ENCODE data around the gene IP6K3. TPM values are rescaled to one million over a fixed set of nuclear protein-coding genes. Genes with fewer than 3 reads are reported as not detected.

Gene IP6K3
- total RNA-seq, 2 experiments from 2014 or later, result not detected

DNA sequence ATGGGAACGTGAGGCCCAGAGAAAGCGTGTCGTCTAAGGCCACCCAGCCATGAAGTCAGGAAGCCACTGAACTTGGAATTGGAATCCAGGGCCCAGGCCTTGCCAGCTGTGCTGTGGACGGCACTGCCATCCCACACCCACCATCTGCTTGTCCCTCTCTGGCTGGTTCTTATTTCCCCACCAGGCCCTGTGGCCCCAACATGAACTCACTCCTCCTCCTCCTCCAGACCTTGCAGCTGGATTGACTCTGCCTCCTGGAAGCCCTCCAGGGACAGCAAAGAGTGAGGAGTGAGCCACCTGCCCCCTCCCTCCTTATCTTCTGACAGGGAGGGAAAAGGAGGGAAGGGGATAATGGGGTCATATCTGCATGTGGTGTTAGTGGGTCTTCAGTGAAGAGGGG lies 16.0 kb upstream of the IP6K3 start:
- H3K27me3 Mint-ChIP-seq, result no peaks in the 10 kb centered on the region
- POLR2A ChIA-PET, result no interaction called here
- CTCF ChIA-PET, result interaction anchor here (0.5 kb wide), 1 partner anchor 167 kb away, joined by 3 read pairs; no protein-coding TSS in a partner anchor
- H3K9me3 Mint-ChIP-seq, result no peaks in the 10 kb centered on the region
- no peaks in the 10 kb centered on the region for H3K36me3 Mint-ChIP-seq (ENCODE audit: low read depth)
- DNase-seq, result no peak
- H3K4me1 Mint-ChIP-seq, result no peaks in the 10 kb centered on the region
- H3K4me3 Mint-ChIP-seq, result no peak overlapping the region
- no peak overlapping the region for H3K27ac Mint-ChIP-seq

DNA sequence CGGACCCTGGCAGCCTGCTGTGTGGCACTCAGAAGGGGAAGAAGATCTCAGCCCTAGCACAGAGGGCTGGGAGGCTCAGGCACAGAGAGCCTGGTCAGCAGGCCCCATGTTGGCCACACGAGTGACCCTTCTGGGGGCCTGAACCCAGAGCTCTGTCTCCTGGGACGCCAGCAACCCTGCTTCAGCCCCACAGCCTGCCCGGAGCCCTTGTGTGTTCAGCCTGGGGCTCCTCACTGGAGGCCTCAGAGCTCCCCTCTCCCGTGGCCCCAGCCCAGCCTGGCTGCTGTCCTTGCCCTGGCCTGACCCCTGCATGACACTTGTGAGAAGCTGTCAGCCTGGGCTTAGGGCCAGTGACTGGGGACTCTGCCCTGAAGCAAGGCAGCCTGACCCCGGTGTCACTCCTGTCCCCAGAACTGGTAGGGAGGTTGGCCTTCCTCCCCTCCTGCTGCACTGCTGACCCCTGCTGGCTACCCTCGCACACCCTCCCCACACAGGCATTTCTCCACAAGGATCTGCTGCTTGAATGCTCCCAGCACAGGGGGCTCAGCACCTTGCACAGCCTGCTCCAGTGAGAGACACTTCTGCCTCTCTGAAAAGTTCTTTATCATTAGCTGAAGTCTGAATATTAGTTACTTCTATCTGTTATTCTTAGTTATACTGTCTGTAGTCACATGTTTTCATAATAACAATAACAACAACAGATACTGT lies 15.4 kb upstream of the IP6K3 start:
- peaks cover 2% of the 10 kb centered on the region for H3K27me3 Mint-ChIP-seq
- no peak overlapping the region for H3K4me3 Mint-ChIP-seq
- H3K9me3 Mint-ChIP-seq, result no peaks in the 10 kb centered on the region
- POLR2A ChIA-PET, result no interaction called here
- H3K27ac Mint-ChIP-seq, result no peak overlapping the region
- no peaks in the 10 kb centered on the region for H3K36me3 Mint-ChIP-seq (ENCODE audit: low read depth)
- peak; percentile 53 for DNase-seq
- CTCF ChIA-PET, result interaction anchor here (1.3 kb wide), 1 partner anchor 18 kb away, joined by 5 read pairs; no protein-coding TSS in a partner anchor
- no peaks in the 10 kb centered on the region for H3K4me1 Mint-ChIP-seq

DNA sequence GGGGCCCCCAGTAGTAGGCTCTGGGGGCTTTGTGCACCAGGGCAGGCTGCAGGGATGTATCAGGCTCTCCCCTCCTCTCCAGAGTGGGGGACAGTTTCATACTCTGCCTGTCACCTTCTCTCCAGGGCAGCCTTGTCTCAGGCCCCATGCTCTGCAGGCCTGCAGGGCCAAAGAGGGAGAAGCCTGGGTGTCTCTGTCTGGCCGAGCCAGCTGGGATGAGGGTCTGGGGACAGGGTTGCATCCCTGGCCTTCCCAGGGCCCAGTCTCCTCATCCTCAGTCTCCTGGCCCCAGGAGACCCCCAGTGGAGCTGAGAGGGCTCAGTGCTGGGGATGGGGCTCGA lies 14.8 kb upstream of the IP6K3 start:
- CTCF ChIA-PET, result interaction anchor here (1.3 kb wide), 1 partner anchor 18 kb away, joined by 5 read pairs; no protein-coding TSS in a partner anchor
- H3K36me3 Mint-ChIP-seq (ENCODE audit: low read depth), result no peaks in the 10 kb centered on the region
- H3K4me1 Mint-ChIP-seq, result no peaks in the 10 kb centered on the region

DNA sequence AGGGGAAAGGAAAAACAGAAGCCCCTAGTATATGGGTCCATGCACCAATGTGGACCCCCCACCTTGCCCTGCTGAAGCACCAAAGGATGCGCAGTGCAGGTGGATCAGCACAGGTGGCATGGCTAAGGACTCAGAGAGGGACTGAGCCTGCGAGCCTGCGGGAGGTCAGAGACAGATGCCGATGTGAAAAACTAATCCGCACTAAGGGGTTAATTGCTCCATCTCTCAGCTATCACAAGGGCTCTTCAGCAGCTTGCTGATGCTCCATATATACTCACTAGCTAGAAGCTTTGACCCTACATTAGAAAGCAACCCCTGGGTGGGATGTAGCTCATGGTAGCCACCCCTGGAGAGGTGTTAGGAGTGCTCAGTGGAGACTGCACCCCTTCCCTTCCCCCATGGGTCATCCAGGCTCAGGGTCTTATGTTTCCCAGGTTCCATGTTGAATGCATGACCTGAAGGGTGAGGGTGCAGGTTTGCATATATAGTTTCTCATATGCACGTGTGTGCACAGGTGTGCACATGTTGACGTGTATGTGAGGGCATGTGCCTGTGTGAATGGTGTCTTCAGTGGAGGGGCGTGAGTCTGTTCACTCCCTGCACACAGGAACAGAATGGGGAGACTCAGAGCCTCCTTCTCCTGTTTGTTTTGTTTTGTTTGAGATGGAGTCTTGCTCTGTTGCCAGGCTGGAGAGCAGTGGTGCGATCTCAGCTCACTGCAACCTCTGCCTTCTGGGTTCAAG lies 13.4 kb upstream of the IP6K3 start:
- Mint-ChIP-seq H3K4me1 (no peaks in the 10 kb centered on the region), H3K9me3 (no peaks in the 10 kb centered on the region), H3K4me3 (no peak overlapping the region), H3K36me3 (ENCODE audit: low read depth) (no peaks in the 10 kb centered on the region), H3K27ac (no peak overlapping the region), H3K27me3 (peaks cover 2% of the 10 kb centered on the region)
- ChIA-PET CTCF (interaction anchor here (1.2 kb wide), 1 partner anchor 12 kb away, joined by 3 read pairs; no protein-coding TSS in a partner anchor), POLR2A (no interaction called here)
- no peak for DNase-seq

More for the DNA sequence above, 14.8 kb upstream of the IP6K3 start:
- DNase-seq, result no peak
- POLR2A ChIA-PET, result no interaction called here
- Mint-ChIP-seq H3K27me3 (peaks cover 2% of the 10 kb centered on the region), H3K9me3 (no peaks in the 10 kb centered on the region), H3K4me3 (no peak overlapping the region), H3K27ac (no peak overlapping the region)

DNA sequence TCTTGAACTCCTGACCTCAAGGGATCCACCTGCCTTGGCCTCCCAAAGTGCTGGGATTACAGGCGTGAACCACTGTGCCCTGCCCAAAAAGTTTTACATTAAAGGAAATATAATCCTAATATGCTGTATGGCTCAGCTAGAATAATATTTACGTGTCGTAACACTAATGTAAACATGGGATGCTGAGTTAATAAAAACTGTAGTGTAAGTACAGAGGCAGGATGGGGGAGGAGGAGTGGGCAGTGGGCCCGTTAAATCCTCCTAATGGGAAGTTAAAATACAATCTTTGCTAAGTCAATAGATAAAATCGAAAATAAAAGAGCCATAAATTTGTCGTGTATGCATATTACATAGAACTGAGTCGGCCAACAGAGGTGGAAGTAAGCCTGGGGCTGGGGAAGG lies 12.1 kb upstream of the IP6K3 start:
- Mint-ChIP-seq H3K36me3 (ENCODE audit: low read depth) (no peaks in the 10 kb centered on the region), H3K27me3 (peaks cover 2% of the 10 kb centered on the region), H3K4me3 (no peak overlapping the region), H3K4me1 (no peaks in the 10 kb centered on the region), H3K9me3 (no peaks in the 10 kb centered on the region), H3K27ac (no peak overlapping the region)
- CTCF ChIA-PET, result interaction anchor here (1.7 kb wide), 1 partner anchor 9 kb away, joined by 9 read pairs; no protein-coding TSS in a partner anchor
- POLR2A ChIA-PET, result no interaction called here
- DNase-seq, result no peak

DNA sequence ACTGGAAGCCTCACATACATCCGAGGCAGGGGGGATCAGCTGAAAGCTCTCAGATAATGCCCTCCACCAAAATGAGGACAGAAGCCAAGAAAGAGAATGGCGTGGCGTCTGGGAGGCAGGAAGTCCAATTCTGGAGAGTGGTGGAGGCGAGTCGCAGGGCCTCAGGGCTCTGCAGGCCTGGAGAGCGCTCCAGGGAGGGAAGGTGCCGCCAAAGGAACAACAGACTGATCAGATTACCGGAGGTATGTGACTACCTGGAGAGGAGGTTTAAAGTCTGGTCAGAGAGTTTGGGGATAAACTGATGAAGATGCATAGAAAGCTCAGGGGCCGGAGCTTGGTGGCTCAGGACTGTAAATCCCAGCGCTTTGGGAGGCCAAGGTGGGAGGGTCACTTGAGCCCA lies 11.2 kb upstream of the IP6K3 start:
- H3K27ac Mint-ChIP-seq, result no peak overlapping the region
- H3K9me3 Mint-ChIP-seq, result no peaks in the 10 kb centered on the region
- POLR2A ChIA-PET, result no interaction called here
- CTCF ChIA-PET, result interaction anchor here (1.7 kb wide), 1 partner anchor 10 kb away, joined by 9 read pairs; no protein-coding TSS in a partner anchor
- peaks cover 2% of the 10 kb centered on the region for H3K27me3 Mint-ChIP-seq
- no peak overlapping the region for H3K4me3 Mint-ChIP-seq
- H3K4me1 Mint-ChIP-seq, result no peaks in the 10 kb centered on the region
- no peak for DNase-seq
- H3K36me3 Mint-ChIP-seq (ENCODE audit: low read depth), result no peaks in the 10 kb centered on the region

DNA sequence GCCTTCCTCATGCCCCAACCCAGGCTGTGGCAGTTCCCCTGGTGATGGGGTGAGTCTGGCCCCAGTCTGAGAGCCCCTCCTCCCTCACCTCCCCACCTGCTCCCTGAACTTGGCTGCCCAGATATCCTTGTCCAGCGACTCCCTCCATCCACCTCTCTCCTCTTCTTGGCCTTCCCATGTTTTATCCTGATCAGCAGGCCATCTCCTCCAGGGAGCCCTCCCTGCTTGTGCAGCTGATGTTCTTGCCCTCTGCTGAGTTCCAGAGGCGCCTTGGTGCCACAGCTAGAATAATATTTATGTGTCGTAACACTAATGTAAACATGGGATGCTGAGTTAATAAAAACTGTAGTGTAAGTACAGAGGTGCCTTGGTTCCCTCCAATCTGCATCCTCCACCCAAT lies 10.4 kb upstream of the IP6K3 start:
- Mint-ChIP-seq H3K27ac (no peak overlapping the region), H3K4me3 (no peak overlapping the region), H3K36me3 (ENCODE audit: low read depth) (no peaks in the 10 kb centered on the region), H3K27me3 (peaks cover 2% of the 10 kb centered on the region), H3K4me1 (no peaks in the 10 kb centered on the region), H3K9me3 (no peaks in the 10 kb centered on the region)
- no peak for DNase-seq
- ChIA-PET POLR2A (no interaction called here), CTCF (interaction anchor here (1.7 kb wide), 1 partner anchor 10 kb away, joined by 9 read pairs; no protein-coding TSS in a partner anchor)

DNA sequence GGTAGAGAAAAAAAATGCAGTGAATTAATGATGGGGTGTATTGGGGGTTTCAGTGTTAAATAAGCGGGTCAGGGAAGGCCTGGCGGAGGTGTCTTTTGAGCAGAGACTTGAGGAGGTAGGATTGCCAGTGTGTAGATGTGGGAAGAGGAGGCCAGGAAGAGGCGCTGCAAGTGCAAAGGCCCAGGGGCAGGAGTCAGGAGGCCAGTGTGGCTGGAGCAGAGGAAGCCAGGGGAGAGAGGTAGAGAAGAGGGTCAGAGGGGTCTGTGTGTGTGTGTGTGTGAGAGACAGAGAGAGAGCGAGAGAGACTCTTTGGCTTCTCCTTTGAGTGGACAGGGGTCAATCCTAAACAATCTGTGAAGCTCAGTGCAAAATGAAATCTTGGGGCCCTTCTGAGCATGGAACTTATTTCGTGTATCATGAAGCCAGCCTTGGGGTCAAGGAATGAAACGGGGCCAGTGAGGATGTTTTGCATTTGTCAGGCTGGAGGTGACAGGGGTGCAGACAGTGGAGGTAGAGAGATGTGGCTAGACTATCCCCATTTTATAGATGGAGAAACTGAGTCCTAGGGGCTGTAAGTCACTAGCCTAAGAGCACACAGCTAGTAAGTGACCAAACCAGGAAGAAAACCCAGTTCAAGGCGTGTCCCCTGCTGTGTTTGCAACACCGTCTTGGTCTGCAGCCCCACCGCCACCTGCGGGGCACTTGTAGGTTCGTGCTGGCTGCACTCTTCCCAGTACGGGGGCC lies 9.7 kb upstream of the IP6K3 start:
- no peaks in the 10 kb centered on the region for H3K36me3 Mint-ChIP-seq (ENCODE audit: low read depth)
- no peak for DNase-seq
- no peaks in the 10 kb centered on the region for H3K9me3 Mint-ChIP-seq
- ChIA-PET CTCF (no interaction called here), POLR2A (no interaction called here)
- H3K27ac Mint-ChIP-seq, result no peak overlapping the region
- peaks cover 2% of the 10 kb centered on the region for H3K27me3 Mint-ChIP-seq
- H3K4me3 Mint-ChIP-seq, result no peak overlapping the region
- H3K4me1 Mint-ChIP-seq, result no peaks in the 10 kb centered on the region

DNA sequence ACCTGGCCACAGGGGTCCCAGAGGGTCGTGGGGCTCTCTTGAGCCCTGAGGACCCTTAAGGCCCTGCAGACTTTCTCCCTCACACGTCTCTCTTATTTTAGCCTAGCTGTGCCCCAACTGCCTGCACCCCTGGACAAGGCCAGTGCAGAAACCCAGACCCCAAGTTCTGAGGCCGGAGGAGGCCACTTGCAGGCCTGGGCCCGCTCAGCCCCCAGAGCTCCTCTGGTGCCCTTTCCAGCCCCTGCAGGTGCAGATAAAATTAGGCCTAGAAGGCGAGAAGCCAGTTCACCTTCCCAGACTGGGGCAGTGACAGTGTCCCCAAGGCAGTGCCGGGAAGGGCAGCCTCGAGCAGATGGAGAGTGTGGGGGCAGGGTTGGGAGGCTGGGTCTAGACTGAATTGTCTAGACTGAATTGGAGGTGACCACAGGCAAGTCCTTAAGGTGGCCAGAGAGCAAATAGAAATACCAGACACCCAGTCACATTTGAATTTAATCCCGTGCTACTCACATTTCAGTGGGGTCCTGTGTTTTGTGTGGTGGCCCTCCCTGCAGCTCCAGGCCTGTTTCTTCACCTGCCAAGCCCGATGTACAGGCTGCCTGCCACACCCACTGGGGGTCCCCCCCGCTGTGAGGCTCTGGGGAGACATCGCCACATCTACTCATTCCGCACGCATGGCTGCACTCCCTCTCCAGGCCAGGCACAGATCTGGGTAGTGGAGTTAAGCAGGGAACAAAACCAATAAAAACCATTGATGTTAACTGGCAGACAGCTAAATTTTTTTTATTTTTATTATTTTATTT lies 8.6 kb upstream of the IP6K3 start:
- H3K9me3 Mint-ChIP-seq, result no peaks in the 10 kb centered on the region
- no peaks in the 10 kb centered on the region for H3K4me1 Mint-ChIP-seq
- POLR2A ChIA-PET, result no interaction called here
- no peak overlapping the region for H3K27ac Mint-ChIP-seq
- no peak overlapping the region for H3K4me3 Mint-ChIP-seq
- CTCF ChIA-PET, result no interaction called here
- no peaks in the 10 kb centered on the region for H3K36me3 Mint-ChIP-seq (ENCODE audit: low read depth)
- H3K27me3 Mint-ChIP-seq, result peaks cover 2% of the 10 kb centered on the region
- DNase-seq, result no peak

DNA sequence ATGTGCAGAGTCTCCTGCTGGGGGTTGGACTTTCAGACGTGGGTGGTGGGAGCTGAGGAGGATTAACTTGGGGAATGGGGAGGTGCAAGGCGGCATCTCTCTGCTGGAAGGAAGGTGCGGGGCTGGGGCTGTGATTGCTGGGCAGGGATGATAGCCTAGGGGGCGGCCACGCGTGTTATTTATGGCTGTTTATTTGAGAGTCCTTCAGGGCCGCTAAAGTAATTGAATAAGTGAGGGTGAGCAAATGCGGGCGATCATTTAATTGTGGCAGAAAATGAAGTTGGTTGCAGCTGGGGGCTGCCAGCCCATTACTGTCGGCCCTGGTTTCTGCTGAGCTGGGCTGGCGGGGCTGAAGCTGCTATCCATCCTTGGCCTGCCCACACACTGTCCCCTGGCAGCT lies 7.5 kb upstream of the IP6K3 start:
- no peak for DNase-seq
- Mint-ChIP-seq H3K36me3 (ENCODE audit: low read depth) (no peaks in the 10 kb centered on the region), H3K27me3 (peaks cover 2% of the 10 kb centered on the region), H3K4me1 (no peaks in the 10 kb centered on the region), H3K9me3 (no peaks in the 10 kb centered on the region), H3K27ac (no peak overlapping the region), H3K4me3 (no peak overlapping the region)
- ChIA-PET CTCF (no interaction called here), POLR2A (no interaction called here)

DNA sequence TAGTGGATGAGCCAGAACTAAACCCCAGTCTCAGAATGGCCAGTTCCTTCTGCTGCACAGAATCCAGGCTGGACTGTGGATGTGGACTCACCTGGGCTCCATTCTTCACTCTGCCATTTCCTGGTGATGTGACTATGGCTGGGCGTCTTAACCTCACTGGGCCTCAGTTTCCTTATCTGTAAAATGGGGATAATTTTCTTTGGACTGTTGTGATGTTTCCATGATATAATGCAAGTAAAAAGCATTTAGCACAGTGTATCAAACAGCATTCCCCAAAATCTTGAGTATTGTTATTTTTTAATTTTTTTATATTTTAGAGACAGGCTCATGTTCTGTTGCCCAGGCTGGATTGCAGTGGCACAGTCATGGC lies 5.9 kb upstream of the IP6K3 start:
- DNase-seq, result no peak
- no peaks in the 10 kb centered on the region for H3K4me1 Mint-ChIP-seq
- POLR2A ChIA-PET, result no interaction called here
- H3K9me3 Mint-ChIP-seq, result no peaks in the 10 kb centered on the region
- H3K27me3 Mint-ChIP-seq, result peaks cover 2% of the 10 kb centered on the region
- no peaks in the 10 kb centered on the region for H3K36me3 Mint-ChIP-seq (ENCODE audit: low read depth)
- CTCF ChIA-PET, result no interaction called here
- no peak overlapping the region for H3K4me3 Mint-ChIP-seq
- no peak overlapping the region for H3K27ac Mint-ChIP-seq

DNA sequence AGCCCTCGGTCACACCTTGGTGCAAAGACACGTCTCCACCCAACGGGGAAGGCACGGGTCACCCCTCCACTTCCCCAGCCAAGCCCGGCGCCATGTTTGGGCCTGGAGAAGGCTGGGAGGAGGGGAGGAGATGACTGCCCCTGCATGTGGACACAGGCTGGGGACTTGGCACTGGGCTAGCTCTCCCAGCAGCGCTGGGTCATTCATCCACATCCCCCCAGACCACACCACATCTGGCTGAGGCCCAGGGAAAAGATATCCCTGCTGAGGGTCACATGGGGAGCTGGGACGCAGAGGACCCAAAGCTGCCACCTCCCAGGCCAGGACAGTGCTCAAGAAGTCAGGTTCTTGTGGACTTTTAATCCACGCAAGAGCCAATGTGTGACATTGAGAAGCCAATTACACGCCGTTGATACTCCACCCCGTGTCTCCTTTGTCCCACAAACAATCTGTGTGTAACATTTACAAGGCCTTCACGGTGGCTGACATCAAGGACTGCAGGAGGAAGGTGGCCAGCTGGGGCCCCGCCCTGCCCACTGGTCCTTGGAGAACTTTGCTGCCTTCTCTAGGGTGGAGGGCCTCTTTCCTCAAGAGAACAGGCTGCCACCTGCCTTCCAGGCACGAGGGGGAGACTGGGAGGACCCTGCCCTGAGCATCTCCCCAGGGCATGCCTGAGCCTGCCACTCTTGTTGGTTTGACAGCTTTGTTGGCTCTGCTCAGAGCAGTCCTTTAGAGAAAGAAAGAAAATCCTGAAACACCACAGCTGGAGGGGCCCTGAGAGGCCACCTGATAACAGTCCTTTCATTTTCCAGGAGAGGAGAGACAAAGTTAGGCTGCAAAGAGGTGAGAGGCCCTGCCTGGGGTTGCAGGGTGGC lies 5.3 kb upstream of the IP6K3 start:
- ChIA-PET CTCF (interaction anchor here (0.6 to 1.4 kb wide), 2 partner anchors 15 to 93 kb away, joined by 3 read pairs; no protein-coding TSS in a partner anchor), POLR2A (no interaction called here)
- Mint-ChIP-seq H3K36me3 (ENCODE audit: low read depth) (no peaks in the 10 kb centered on the region), H3K4me1 (no peaks in the 10 kb centered on the region), H3K9me3 (no peaks in the 10 kb centered on the region), H3K27me3 (no peaks in the 10 kb centered on the region), H3K4me3 (no peak overlapping the region), H3K27ac (no peak overlapping the region)
- DNase-seq, result no peak
